ENCODE results near the gene RCN1.

Gene RCN1

GRCh38 chr11:32139896-32140520, 49.1 kb downstream of the RCN1 start:
- TF ChIP-seq POLR2A (IDR thresholded peaks at IDR 0.05; ENCODE audit: low read length) (no peak), GATA1 (IDR thresholded peaks at IDR 0.05; ENCODE audit: low read depth, low read length) (no peak)
- DNase-seq, result no peak

GRCh38 chr11:32141745-32142546, 51.1 kb downstream of the RCN1 start:
- DNase-seq, result no peak
- TF ChIP-seq GATA1 (IDR thresholded peaks at IDR 0.05; ENCODE audit: low read depth, low read length) (no peak), POLR2A (IDR thresholded peaks at IDR 0.05; ENCODE audit: low read length) (no peak)

GRCh38 chr11:32143378-32143777, 52.5 kb downstream of the RCN1 start:
- TF ChIP-seq POLR2A (IDR thresholded peaks at IDR 0.05; ENCODE audit: low read length), result no peak
- TF ChIP-seq GATA1 (IDR thresholded peaks at IDR 0.05; ENCODE audit: low read depth, low read length), result no peak
- no peak for DNase-seq

- TF ChIP-seq GATA1 (IDR thresholded peaks at IDR 0.05; ENCODE audit: low read depth, low read length), result no peak
- no peak for TF ChIP-seq POLR2A (IDR thresholded peaks at IDR 0.05; ENCODE audit: low read length)
These were observed 54.4 kb downstream of the RCN1 start for GRCh38 chr11:32145282-32145681.

GRCh38 chr11:32148895-32149294, 58.0 kb downstream of the RCN1 start:
- TF ChIP-seq GATA1 (IDR thresholded peaks at IDR 0.05; ENCODE audit: low read depth, low read length) (no peak), POLR2A (IDR thresholded peaks at IDR 0.05; ENCODE audit: low read length) (no peak)
- no peak for DNase-seq

More at GRCh38 chr11:32145282-32145681, 54.4 kb downstream of the RCN1 start:
- no peak for DNase-seq

- DNase-seq, result no peak
- no peak for TF ChIP-seq GATA1 (IDR thresholded peaks at IDR 0.05; ENCODE audit: low read depth, low read length)
- no peak for TF ChIP-seq POLR2A (IDR thresholded peaks at IDR 0.05; ENCODE audit: low read length)
These were observed 58.9 kb downstream of the RCN1 start for GRCh38 chr11:32149748-32150147.

GRCh38 chr11:32151027-32151426, 60.2 kb downstream of the RCN1 start:
- no peak for DNase-seq
- TF ChIP-seq POLR2A (IDR thresholded peaks at IDR 0.05; ENCODE audit: low read length) (no peak), GATA1 (IDR thresholded peaks at IDR 0.05; ENCODE audit: low read depth, low read length) (no peak)

- TF ChIP-seq GATA1 (IDR thresholded peaks at IDR 0.05; ENCODE audit: low read depth, low read length) (no peak), POLR2A (IDR thresholded peaks at IDR 0.05; ENCODE audit: low read length) (no peak)
- DNase-seq, result no peak
These were observed 61.3 kb downstream of the RCN1 start for GRCh38 chr11:32152216-32152615.

GRCh38 chr11:32152821-32153220, 61.9 kb downstream of the RCN1 start:
- no peak for TF ChIP-seq GATA1 (IDR thresholded peaks at IDR 0.05; ENCODE audit: low read depth, low read length)
- TF ChIP-seq POLR2A (IDR thresholded peaks at IDR 0.05; ENCODE audit: low read length), result no peak
- no peak for DNase-seq

GRCh38 chr11:32153747-32154146, 62.9 kb downstream of the RCN1 start:
- DNase-seq, result no peak
- TF ChIP-seq POLR2A (IDR thresholded peaks at IDR 0.05; ENCODE audit: low read length), result no peak
- no peak for TF ChIP-seq GATA1 (IDR thresholded peaks at IDR 0.05; ENCODE audit: low read depth, low read length)

- TF ChIP-seq GATA1 (IDR thresholded peaks at IDR 0.05; ENCODE audit: low read depth, low read length), result no peak
- TF ChIP-seq POLR2A (IDR thresholded peaks at IDR 0.05; ENCODE audit: low read length), result no peak
- peak in 1 of 2 experiments; percentile 3 for DNase-seq
These were observed 63.4 kb downstream of the RCN1 start for GRCh38 chr11:32154275-32154674.

All from erythroblast (primary cell).